Stimulated activated CD4-positive, alpha-beta T cell treated with anti-CD3 and anti-CD28 coated beads, Interleukin-1b, Interleukin-23, amount 100 ng/mL, for 4 hours (primary cell): Measurements from ENCODE around the gene KRTAP6-3.

ENCODE experiments used
- DNase-seq, 2 donors: peaks; one replicate each; pipeline ENCODE4 v3.0.0-alpha.2; 2020; ENCODE audit warnings: low read depth in 2 of 2

KRTAP6-3 gene

GRCh38 chr21:30592140-30592539 is at the start of gene KRTAP6-3:
KRTAP6-3 (plus strand) TSS chr21:30592440; CDS start chr21:30592446, 6 bp downstream.
- no peak for DNase-seq

GRCh38 chr21:30552782-30553181 is 39.5 kb upstream of the KRTAP6-3 start:
- DNase-seq: no peak

GRCh38 chr21:30555095-30555494 is 37.1 kb upstream of the KRTAP6-3 start:
- DNase-seq: no peak

- DNase-seq: no peak
Measured at GRCh38 chr21:30561264-30561895, 30.9 kb upstream of the KRTAP6-3 start, which contains the start of gene KRTAP19-7. KRTAP19-7 (minus strand) TSS chr21:30561314; CDS start chr21:30561289, 25 bp downstream.

- no peak for DNase-seq
Measured at GRCh38 chr21:30561957-30562356, 30.3 kb upstream of the KRTAP6-3 start.

- DNase-seq: no peak
Measured at GRCh38 chr21:30563072-30563471, 29.2 kb upstream of the KRTAP6-3 start.

- no peak for DNase-seq
Measured at GRCh38 chr21:30563630-30564029, 28.6 kb upstream of the KRTAP6-3 start.

GRCh38 chr21:30567617-30568016 is 24.6 kb upstream of the KRTAP6-3 start:
- no peak for DNase-seq

- no peak for DNase-seq
Measured at GRCh38 chr21:30577766-30578165, 14.5 kb upstream of the KRTAP6-3 start.

GRCh38 chr21:30579346-30579745 is 12.9 kb upstream of the KRTAP6-3 start:
- no peak for DNase-seq

GRCh38 chr21:30580132-30580531 is 12.1 kb upstream of the KRTAP6-3 start:
- no peak for DNase-seq

- DNase-seq: no peak
Measured at GRCh38 chr21:30582870-30583269, 9.4 kb upstream of the KRTAP6-3 start.

- DNase-seq: no peak
Measured at GRCh38 chr21:30590297-30590696, 1.9 kb upstream of the KRTAP6-3 start, which contains the start of gene KRTAP22-2. KRTAP22-2 (minus strand) TSS chr21:30590397.

- no peak for DNase-seq
Measured at GRCh38 chr21:30598802-30599201, 6.6 kb downstream of the KRTAP6-3 start, which contains the start of gene KRTAP6-2. KRTAP6-2 (minus strand) TSS chr21:30598902; CDS start chr21:30598874, 28 bp downstream.

- DNase-seq: no peak
Measured at GRCh38 chr21:30600787-30601186, 8.5 kb downstream of the KRTAP6-3 start, which contains the start of gene KRTAP22-1. KRTAP22-1 (plus strand) TSS chr21:30601087.

- DNase-seq: no peak
Measured at GRCh38 chr21:30605968-30606367, 13.7 kb downstream of the KRTAP6-3 start.

- no peak for DNase-seq
Measured at GRCh38 chr21:30612132-30612531, 19.9 kb downstream of the KRTAP6-3 start.

GRCh38 chr21:30613836-30614235 is 21.6 kb downstream of the KRTAP6-3 start, which contains the start of gene KRTAP6-1:
KRTAP6-1 (minus strand) TSS chr21:30613930; CDS start chr21:30613904, 26 bp downstream.
- DNase-seq: no peak

- DNase-seq: no peak
Measured at GRCh38 chr21:30615199-30615598, 23.0 kb downstream of the KRTAP6-3 start.

- no peak for DNase-seq
Measured at GRCh38 chr21:30616125-30616524, 23.9 kb downstream of the KRTAP6-3 start, which contains the start of gene KRTAP20-1. KRTAP20-1 (plus strand) TSS chr21:30616425; CDS start chr21:30616455, 30 bp downstream.

- no peak for DNase-seq
Measured at GRCh38 chr21:30620080-30620479, 27.8 kb downstream of the KRTAP6-3 start.

GRCh38 chr21:30620522-30620921 is 28.3 kb downstream of the KRTAP6-3 start, which contains the start of gene KRTAP20-4:
KRTAP20-4 (plus strand) TSS chr21:30620627.
- no peak for DNase-seq

GRCh38 chr21:30623362-30623761 is 31.1 kb downstream of the KRTAP6-3 start:
- no peak for DNase-seq
